ENCODE measurements around the gene RELN.

The RELN gene

GRCh38 chr7:103541026-103541425 lies 448.4 kb downstream of the RELN start:
- CTCF ChIA-PET, result no interaction called here
- TF ChIP-seq, protein P1, sequence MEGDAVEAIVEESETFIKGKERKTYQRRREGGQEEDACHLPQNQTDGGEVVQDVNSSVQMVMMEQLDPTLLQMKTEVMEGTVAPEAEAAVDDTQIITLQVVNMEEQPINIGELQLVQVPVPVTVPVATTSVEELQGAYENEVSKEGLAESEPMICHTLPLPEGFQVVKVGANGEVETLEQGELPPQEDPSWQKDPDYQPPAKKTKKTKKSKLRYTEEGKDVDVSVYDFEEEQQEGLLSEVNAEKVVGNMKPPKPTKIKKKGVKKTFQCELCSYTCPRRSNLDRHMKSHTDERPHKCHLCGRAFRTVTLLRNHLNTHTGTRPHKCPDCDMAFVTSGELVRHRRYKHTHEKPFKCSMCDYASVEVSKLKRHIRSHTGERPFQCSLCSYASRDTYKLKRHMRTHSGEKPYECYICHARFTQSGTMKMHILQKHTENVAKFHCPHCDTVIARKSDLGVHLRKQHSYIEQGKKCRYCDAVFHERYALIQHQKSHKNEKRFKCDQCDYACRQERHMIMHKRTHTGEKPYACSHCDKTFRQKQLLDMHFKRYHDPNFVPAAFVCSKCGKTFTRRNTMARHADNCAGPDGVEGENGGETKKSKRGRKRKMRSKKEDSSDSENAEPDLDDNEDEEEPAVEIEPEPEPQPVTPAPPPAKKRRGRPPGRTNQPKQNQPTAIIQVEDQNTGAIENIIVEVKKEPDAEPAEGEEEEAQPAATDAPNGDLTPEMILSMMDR (conservative IDR thresholded peaks at IDR 0.05; ENCODE audit: low read depth), result no peak
- POLR2A ChIA-PET (ENCODE audit: low non-redundant PET), result no interaction called here
- DNase-seq (ENCODE audit: low spot score), result no peak
- H3K27ac ChIP-seq, result no peak overlapping the region

DNA sequence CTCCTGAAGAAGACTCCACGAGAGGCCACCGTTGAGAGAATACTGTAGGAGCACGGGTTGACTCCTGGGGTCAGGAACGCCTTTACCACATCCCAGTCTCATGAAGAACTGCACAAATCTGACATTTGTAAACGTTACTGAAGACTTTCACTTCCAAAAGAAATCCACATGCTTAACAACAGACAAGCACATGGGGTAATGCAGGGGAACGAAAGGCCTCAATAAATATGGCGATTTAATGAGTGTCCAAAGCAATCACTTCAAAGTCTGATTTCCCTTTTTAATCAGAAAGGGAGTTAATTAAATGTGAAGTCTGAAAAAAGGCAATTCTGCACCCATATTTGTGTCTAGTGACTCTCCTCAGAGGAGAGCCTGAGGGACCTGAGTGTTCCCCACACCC lies 449.1 kb downstream of the RELN start:
- TF ChIP-seq, protein P1 (conservative IDR thresholded peaks at IDR 0.05; ENCODE audit: low read depth), result no peak
- POLR2A ChIA-PET (ENCODE audit: low non-redundant PET), result no interaction called here

DNA sequence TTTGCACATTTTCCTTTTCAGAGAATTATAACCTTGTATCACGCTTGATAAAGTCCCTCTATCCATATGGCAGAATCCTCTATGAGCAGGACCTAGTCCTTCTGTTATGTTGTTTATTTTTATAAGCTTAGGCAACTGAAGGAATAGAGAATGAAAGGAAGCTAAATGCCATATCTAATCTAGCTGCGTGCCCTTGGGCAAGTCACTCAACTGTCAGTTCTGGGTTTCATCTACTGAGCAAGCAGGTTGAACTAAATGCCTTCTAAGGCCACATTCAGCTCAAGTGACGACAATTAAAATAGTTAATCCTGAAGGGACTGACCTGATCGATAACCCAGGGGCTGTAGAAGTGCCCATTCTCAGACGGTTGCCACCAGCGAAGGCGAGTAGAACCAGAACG lies 449.6 kb downstream of the RELN start:
- H3K27ac ChIP-seq, result no peak overlapping the region
- TF ChIP-seq, protein P1 (conservative IDR thresholded peaks at IDR 0.05; ENCODE audit: low read depth), result no peak
- ChIA-PET CTCF (interaction anchor here (0.5 kb wide), 1 partner anchor 556 kb away, joined by 3 read pairs; no protein-coding TSS in a partner anchor), POLR2A (ENCODE audit: low non-redundant PET) (no interaction called here)
- DNase-seq (ENCODE audit: low spot score), result no peak

More for the DNA sequence above, 449.1 kb downstream of the RELN start:
- CTCF ChIA-PET, result interaction anchor here (0.5 kb wide), 1 partner anchor 556 kb away, joined by 3 read pairs; no protein-coding TSS in a partner anchor
- no peak overlapping the region for H3K27ac ChIP-seq
- no peak for DNase-seq (ENCODE audit: low spot score)

DNA sequence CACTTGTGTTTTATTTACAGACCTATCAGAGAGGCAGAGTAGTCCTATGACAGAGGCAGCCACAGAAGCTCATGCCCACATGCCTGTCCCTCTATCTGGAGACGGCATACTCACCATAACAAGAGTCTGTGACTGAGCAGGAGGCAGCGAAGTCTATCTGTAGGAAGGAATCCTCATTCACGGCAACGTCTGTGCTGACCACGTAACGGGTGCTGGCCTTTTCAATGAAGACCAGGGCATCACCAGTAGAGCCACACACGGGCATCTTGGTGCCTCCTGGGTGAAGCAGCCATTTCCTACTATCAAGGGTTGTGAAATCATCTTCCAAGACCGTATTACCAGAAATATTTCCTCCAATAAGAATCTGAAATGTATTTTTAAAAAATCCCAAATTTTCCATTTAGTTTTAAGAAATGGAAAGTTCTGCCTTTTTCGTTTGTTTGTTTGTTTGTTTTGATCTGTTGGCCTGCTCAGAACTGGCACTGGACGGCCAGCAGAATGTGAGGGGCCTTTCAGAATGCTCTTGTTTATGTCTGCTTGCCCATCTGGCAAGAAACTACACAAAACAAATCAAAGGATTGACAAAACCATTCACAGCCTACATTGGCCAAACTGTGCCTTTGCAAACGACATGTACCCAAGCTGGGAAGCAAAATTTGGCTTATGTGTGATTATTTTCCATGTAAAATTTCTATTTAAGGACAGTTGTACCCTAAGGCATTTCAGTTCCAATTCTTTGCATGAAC lies 450.3 kb downstream of the RELN start:
- ChIA-PET CTCF (interaction anchor here (0.6 kb wide), 1 partner anchor 1234 kb away, joined by 4 read pairs; no protein-coding TSS in a partner anchor), POLR2A (ENCODE audit: low non-redundant PET) (no interaction called here)
- H3K27ac ChIP-seq, result no peak overlapping the region
- DNase-seq (ENCODE audit: low spot score), result no peak
- TF ChIP-seq, protein P1 (conservative IDR thresholded peaks at IDR 0.05; ENCODE audit: low read depth), result no peak

DNA sequence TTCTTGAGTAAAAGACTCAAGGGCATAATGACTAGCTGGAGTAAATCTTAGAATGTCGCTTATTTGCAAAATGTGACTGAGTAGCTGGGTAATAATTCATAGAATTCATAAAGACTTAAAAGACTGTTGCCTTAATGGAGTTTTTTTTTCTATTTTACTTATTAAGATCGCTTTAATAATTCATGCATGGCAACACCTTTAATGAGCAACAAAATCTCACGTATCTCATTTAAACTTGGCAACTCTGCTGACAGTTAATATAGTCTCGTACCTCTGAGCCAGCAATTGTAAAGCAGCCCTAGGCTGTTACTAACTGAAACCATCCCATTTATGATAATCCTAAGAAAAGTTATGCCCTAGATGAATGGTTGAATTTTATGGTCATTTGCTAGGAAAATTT lies 455.7 kb downstream of the RELN start:
- ChIA-PET CTCF (no interaction called here), POLR2A (ENCODE audit: low non-redundant PET) (no interaction called here)
- no peak for DNase-seq (ENCODE audit: low spot score)
- TF ChIP-seq, protein P1 (conservative IDR thresholded peaks at IDR 0.05; ENCODE audit: low read depth), result no peak
- H3K27ac ChIP-seq, result no peak overlapping the region

DNA sequence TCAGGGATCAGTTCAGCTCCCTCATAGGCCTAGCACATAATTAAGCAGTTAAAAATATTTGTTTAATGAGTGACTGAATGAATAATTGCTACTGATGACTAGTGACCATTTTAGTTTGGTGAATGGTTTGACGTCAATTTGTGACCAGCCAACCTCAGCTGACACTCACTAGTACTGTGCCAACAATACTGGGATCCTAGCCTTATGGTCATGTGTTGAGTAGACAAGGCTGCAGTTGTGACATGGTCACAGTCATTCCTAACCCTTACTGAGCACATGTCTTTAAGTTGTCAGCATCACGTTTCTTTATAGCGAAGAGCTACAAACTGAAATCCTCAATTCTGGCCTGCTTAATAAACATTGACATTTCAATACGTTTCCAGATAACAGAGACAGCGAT lies 456.5 kb downstream of the RELN start:
- POLR2A ChIA-PET (ENCODE audit: low non-redundant PET), result interaction anchor here (0.6 kb wide), 1 partner anchor 16 kb away, joined by 4 read pairs; no protein-coding TSS in a partner anchor
- no peak overlapping the region for H3K27ac ChIP-seq
- DNase-seq (ENCODE audit: low spot score), result no peak
- CTCF ChIA-PET, result no interaction called here
- TF ChIP-seq, protein P1 (conservative IDR thresholded peaks at IDR 0.05; ENCODE audit: low read depth), result no peak

Measured in RWPE1 (cell line).